Measurements from ENCODE around the gene CRAT. TPM values are rescaled to one million over a fixed set of nuclear protein-coding genes. Genes with fewer than 3 reads are reported as not detected.

The CRAT gene
- total and polyA plus RNA-seq, 2 of the 4 experiments (the other 2 are of a cell fraction), result 18.8 to 41.6 TPM

DNA sequence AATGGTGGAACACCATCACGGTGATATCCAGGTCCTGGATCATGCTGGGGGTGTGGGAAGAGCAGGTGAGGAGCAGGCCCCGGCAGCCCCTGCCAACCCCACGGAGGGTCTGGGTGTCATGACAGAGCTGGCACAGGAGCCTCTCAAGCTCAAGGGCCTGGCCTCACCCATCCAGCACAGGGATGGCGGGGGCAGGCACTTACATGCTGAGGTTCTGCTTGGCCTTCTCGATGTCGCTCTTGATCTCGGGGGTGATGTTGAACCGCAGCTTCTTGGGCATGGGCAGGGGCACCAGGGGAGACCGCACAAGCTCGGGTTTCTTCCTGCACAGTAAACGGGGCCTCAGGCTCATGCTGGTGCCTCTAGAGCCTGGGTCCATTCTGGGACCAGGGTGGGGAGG is 12.3 kb downstream of the CRAT start:
- Histone ChIP-seq H4K91ac (ENCODE audit: insufficient read depth, low read depth, low read length) (no peak overlapping the region), H3K4me2 (ENCODE audit: low read depth, low read length) (no peak overlapping the region), H2AK9ac (replicated peaks; ENCODE audit: low read depth, low read length, poor library complexity) (no peak overlapping the region), H3K4me3 (ENCODE audit: insufficient read depth, low read depth, low read length) (no peak overlapping the region), H3K18ac (ENCODE audit: low read depth, low read length) (no peak overlapping the region), H3K4ac (ENCODE audit: low read depth, low read length) (no peak overlapping the region), H3K9ac (ENCODE audit: low read depth, low read length) (no peak overlapping the region), H3K79me1 (ENCODE audit: low read depth in 1 of 2, low read length in 2 of 2) (no peaks in the 10 kb centered on the region), H2BK5ac (ENCODE audit: low read depth, low read length, poor library complexity, severe bottlenecking) (no peak overlapping the region), H3K4me1 (ENCODE audit: control insufficient read depth, insufficient read depth, low read length) (no peaks in the 10 kb centered on the region), H2BK120ac (ENCODE audit: low read depth, low read length) (no peak overlapping the region), H3K23ac (ENCODE audit: low read depth, low read length) (no peak overlapping the region), H2AK5ac (ENCODE audit: low read depth, low read length) (no peak overlapping the region), H3K14ac (replicated peaks; ENCODE audit: low read depth, low read length) (no peak overlapping the region), H3K9me1 (ENCODE audit: insufficient read depth, low read length) (no peaks in the 10 kb centered on the region), H2BK15ac (ENCODE audit: low read depth, low read length) (no peak overlapping the region), H3K56ac (ENCODE audit: extremely low read depth, insufficient read depth, low read length) (no peak overlapping the region), H4K5ac (ENCODE audit: low read depth, low read length) (no peak overlapping the region), H3K9me3 (ENCODE audit: control insufficient read depth, insufficient read depth, low read length) (no peaks in the 10 kb centered on the region), H3K36me3 (ENCODE audit: control insufficient read depth, insufficient read depth, low read length) (peaks cover 38% of the 10 kb centered on the region), H4K8ac (ENCODE audit: low read depth in 2 of 2, low read length in 2 of 2) (no peak overlapping the region), H3K27ac (ENCODE audit: insufficient read depth, low read length) (no peak overlapping the region), H3K27me3 (ENCODE audit: control insufficient read depth, insufficient read depth, low read length) (no peaks in the 10 kb centered on the region), H2BK20ac (ENCODE audit: low read depth, low read length) (no peak overlapping the region), H2AFZ (replicated peaks; ENCODE audit: low read length, poor library complexity) (no peak overlapping the region), H4K20me1 (ENCODE audit: insufficient read depth, low read length) (no peaks in the 10 kb centered on the region)
- intact Hi-C loops (cut with micrococcal nuclease) (no loop called here), dilution Hi-C loops (cut with HindIII; ENCODE audit: low sequenced_read_pairs, unreplicated experiment) (no loop called here), in situ Hi-C loops (cut with MboI; ENCODE audit: low sequenced_read_pairs) (no loop called here)
- ChIA-PET POLR2A (ENCODE audit: unreplicated experiment) (no interaction called here), CTCF (no interaction called here)
- TF ChIP-seq SMC3 (IDR thresholded peaks at IDR 0.05; ENCODE audit: low read depth, low read length) (no peak), RCOR1 (IDR thresholded peaks at IDR 0.05; ENCODE audit: insufficient replicate concordance, low read length) (no peak)
- no TSS peak for BruUV-seq (replicated peaks)
- WGBS, 2 experiments (ENCODE audit: extremely low coverage in 2 of 2, insufficient read length in 1 of 2), result 100% methylated on average over 4 of the region's 11 CpGs; no CpG with 5 or more reads in 1 of the 2 experiments
- ATAC-seq (ENCODE audit: low read depth) (no peak), DNase-seq (no peak)

Data from IMR-90 (cell line).